ENCODE measurements around the gene TMBIM4. TPM values are rescaled to one million over a fixed set of nuclear protein-coding genes. Genes with fewer than 3 reads are reported as not detected.

Gene TMBIM4
- total RNA-seq, 1 donor from 2014 or later, result 47.2 TPM

- peak; percentile 64 for DNase-seq
These were observed 82.3 kb downstream of the TMBIM4 start for GRCh38 chr12:66087365-66087943.

- no peak for DNase-seq
These were observed 83.8 kb downstream of the TMBIM4 start for GRCh38 chr12:66085998-66086397.

Other genes starting within 250 kb of the TMBIM4 start
- gene LLPH, start 39.2 kb downstream of the TMBIM4 start, total RNA-seq, result 4.0 TPM
- 14.6 TPM for gene IRAK3, start 19.2 kb upstream of the TMBIM4 start, total RNA-seq
- 6.4 TPM for gene HELB, start 132.5 kb upstream of the TMBIM4 start, total RNA-seq

Measured in skin of body (tissue), 2 donors.